Measurements from ENCODE around the gene ARFGAP3. TPM values are rescaled to one million over a fixed set of nuclear protein-coding genes. Genes with fewer than 3 reads are reported as not detected.
A peak's percentile ranks its signal among the peaks of the same experiment; 100 is the strongest.

The ARFGAP3 gene
- total and polyA plus RNA-seq, 2 experiments from 2014 or later: 53.7 to 89.5 TPM

- Histone ChIP-seq H4K20me1 (ENCODE audit: insufficient read depth, poor library complexity, severe bottlenecking) (peaks cover 2% of the 10 kb centered on the region), H3K27ac (no peak overlapping the region), H3K36me3 (replicated peaks; ENCODE audit: insufficient read depth, low read depth) (no peaks in the 10 kb centered on the region)
Observed at GRCh38 chr22:42891008-42891407, 33.9 kb upstream of the ARFGAP3 start.

GRCh38 chr22:42889304-42889703 is 32.2 kb upstream of the ARFGAP3 start:
- Histone ChIP-seq H3K27me3 (no peaks in the 10 kb centered on the region), H3K27ac (peak overlapping the region; percentile 96), H3K36me3 (replicated peaks; ENCODE audit: insufficient read depth, low read depth) (no peaks in the 10 kb centered on the region), H3K4me3 (no peak overlapping the region), H2AFZ (no peak overlapping the region), H3K4me2 (no peak overlapping the region), H4K20me1 (ENCODE audit: insufficient read depth, poor library complexity, severe bottlenecking) (no peaks in the 10 kb centered on the region), H3K4me1 (ENCODE audit: insufficient read depth) (peaks cover 18% of the 10 kb centered on the region), H3K9me2 (replicated peaks; ENCODE audit: insufficient read depth) (no peaks in the 10 kb centered on the region), H3K9me3 (ENCODE audit: low read depth) (no peaks in the 10 kb centered on the region), H3K79me2 (peaks cover 15% of the 10 kb centered on the region)
- DNase-seq (ENCODE audit: low spot score): no peak
- no peak for TF ChIP-seq CTCF (IDR thresholded peaks at IDR 0.05; ENCODE audit: poor library complexity)
- no peak for TF ChIP-seq EZH2 (IDR thresholded peaks at IDR 0.05; ENCODE audit: borderline replicate concordance)
- no peak for TF ChIP-seq EZH2phosphoT487 (IDR thresholded peaks at IDR 0.05; ENCODE audit: low read depth, severe bottlenecking, unreplicated experiment)
- WGBS (ENCODE audit: low lambda C conversion rate, missing lambda C conversion rate): 93% methylated on average over 4 of the region's 4 CpGs

More at GRCh38 chr22:42891008-42891407, 33.9 kb upstream of the ARFGAP3 start:
- Histone ChIP-seq H2AFZ (no peak overlapping the region), H3K9me2 (replicated peaks; ENCODE audit: insufficient read depth) (no peaks in the 10 kb centered on the region), H3K4me3 (no peak overlapping the region), H3K4me2 (no peak overlapping the region), H3K9me3 (ENCODE audit: low read depth) (no peaks in the 10 kb centered on the region), H3K4me1 (ENCODE audit: insufficient read depth) (peaks cover 18% of the 10 kb centered on the region), H3K79me2 (peaks cover 26% of the 10 kb centered on the region), H3K27me3 (no peaks in the 10 kb centered on the region)
- no peak for DNase-seq (ENCODE audit: low spot score)
- TF ChIP-seq EZH2 (IDR thresholded peaks at IDR 0.05; ENCODE audit: borderline replicate concordance): no peak
- TF ChIP-seq CTCF (IDR thresholded peaks at IDR 0.05; ENCODE audit: poor library complexity): no peak
- no peak for TF ChIP-seq EZH2phosphoT487 (IDR thresholded peaks at IDR 0.05; ENCODE audit: low read depth, severe bottlenecking, unreplicated experiment)
- 98% methylated on average over 13 of the region's 13 CpGs for WGBS (ENCODE audit: low lambda C conversion rate, missing lambda C conversion rate)

- H4K20me1 ChIP-seq (ENCODE audit: insufficient read depth, poor library complexity, severe bottlenecking): no peaks in the 10 kb centered on the region
- no peak for TF ChIP-seq EZH2phosphoT487 (IDR thresholded peaks at IDR 0.05; ENCODE audit: low read depth, severe bottlenecking, unreplicated experiment)
- no peak for TF ChIP-seq EZH2 (IDR thresholded peaks at IDR 0.05; ENCODE audit: borderline replicate concordance)
- no peak for TF ChIP-seq CTCF (IDR thresholded peaks at IDR 0.05; ENCODE audit: poor library complexity)
- no peak overlapping the region for H3K4me2 ChIP-seq
- H3K36me3 ChIP-seq (replicated peaks; ENCODE audit: insufficient read depth, low read depth): no peaks in the 10 kb centered on the region
- H2AFZ ChIP-seq: no peak overlapping the region
- peak overlapping the region; percentile 96 for H3K27ac ChIP-seq
- DNase-seq (ENCODE audit: low spot score): peak; percentile 87
- no peaks in the 10 kb centered on the region for H3K9me3 ChIP-seq (ENCODE audit: low read depth)
- H3K79me2 ChIP-seq: peaks cover under 1% of the 10 kb centered on the region
- WGBS (ENCODE audit: low lambda C conversion rate, missing lambda C conversion rate): 64% methylated on average over 12 of the region's 14 CpGs
- H3K27me3 ChIP-seq: no peaks in the 10 kb centered on the region
- peaks cover 18% of the 10 kb centered on the region for H3K4me1 ChIP-seq (ENCODE audit: insufficient read depth)
- H3K9me2 ChIP-seq (replicated peaks; ENCODE audit: insufficient read depth): no peaks in the 10 kb centered on the region
- no peak overlapping the region for H3K4me3 ChIP-seq
Observed at GRCh38 chr22:42887523-42888507, 30.7 kb upstream of the ARFGAP3 start.
